ENCODE data around the gene CELF1.

The CELF1 gene

DNA sequence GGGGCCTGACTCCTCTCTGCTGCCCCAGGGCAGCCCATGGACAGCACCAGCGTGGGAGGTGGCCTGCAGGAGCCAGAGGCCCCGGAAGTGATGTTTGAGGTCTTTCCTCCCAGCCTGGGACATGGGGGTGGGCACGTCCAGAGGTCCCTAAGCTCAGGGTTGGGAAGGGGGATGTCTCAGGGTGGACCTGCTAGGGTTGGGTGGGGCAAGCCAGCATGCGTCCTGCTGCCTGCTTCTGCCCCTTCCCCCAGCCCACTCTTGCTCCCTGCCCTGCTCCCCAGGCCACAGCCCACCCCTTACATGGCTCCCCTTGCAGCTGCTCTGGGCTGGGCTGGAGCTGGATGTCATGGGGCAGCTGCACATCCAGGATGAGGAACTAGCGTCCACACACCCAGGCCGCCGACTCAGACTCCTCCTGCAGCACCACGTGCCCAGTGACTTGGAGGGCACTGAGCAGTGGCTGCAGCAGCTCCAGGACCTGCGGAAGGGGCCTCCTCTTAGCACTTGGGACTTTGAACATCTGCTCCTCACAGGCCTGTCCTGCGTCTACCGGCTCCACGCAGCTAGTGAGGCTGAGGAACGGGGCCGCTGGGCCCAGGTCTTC lies 34.9 kb upstream of the CELF1 start:
- TF ChIP-seq, protein P1, sequence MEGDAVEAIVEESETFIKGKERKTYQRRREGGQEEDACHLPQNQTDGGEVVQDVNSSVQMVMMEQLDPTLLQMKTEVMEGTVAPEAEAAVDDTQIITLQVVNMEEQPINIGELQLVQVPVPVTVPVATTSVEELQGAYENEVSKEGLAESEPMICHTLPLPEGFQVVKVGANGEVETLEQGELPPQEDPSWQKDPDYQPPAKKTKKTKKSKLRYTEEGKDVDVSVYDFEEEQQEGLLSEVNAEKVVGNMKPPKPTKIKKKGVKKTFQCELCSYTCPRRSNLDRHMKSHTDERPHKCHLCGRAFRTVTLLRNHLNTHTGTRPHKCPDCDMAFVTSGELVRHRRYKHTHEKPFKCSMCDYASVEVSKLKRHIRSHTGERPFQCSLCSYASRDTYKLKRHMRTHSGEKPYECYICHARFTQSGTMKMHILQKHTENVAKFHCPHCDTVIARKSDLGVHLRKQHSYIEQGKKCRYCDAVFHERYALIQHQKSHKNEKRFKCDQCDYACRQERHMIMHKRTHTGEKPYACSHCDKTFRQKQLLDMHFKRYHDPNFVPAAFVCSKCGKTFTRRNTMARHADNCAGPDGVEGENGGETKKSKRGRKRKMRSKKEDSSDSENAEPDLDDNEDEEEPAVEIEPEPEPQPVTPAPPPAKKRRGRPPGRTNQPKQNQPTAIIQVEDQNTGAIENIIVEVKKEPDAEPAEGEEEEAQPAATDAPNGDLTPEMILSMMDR (IDR thresholded peaks at IDR 0.05; ENCODE audit: insufficient read depth, low read length, poor library complexity, severe bottlenecking), result no peak
- TF ChIP-seq EZH2phosphoT487 (conservative IDR thresholded peaks at IDR 0.05; ENCODE audit: low read length), result no peak
- Histone ChIP-seq H3K4me3 (ENCODE audit: insufficient read depth, low read length, poor library complexity, severe bottlenecking) (no peak overlapping the region), H3F3A (ENCODE audit: insufficient read depth) (no peaks in the 10 kb centered on the region), H3K27ac (ENCODE audit: low read depth, low read length) (no peak overlapping the region), H3K79me2 (ENCODE audit: insufficient read depth, low read length) (no peaks in the 10 kb centered on the region), H3K36me3 (ENCODE audit: low read length) (no peaks in the 10 kb centered on the region), H3K27me3 (ENCODE audit: low read length) (no peaks in the 10 kb centered on the region), H3K4me2 (ENCODE audit: low read depth, low read length, poor library complexity, severe bottlenecking) (no peak overlapping the region), H2AFZ (ENCODE audit: low read depth, low read length, severe bottlenecking) (no peak overlapping the region), H3K9me2 (replicated peaks; ENCODE audit: insufficient read depth, low read length) (no peaks in the 10 kb centered on the region), H4K20me1 (ENCODE audit: low read depth, low read length) (no peaks in the 10 kb centered on the region), H3K9me3 (ENCODE audit: insufficient read depth, low read length) (no peaks in the 10 kb centered on the region), H3K9ac (ENCODE audit: low read length) (no peak overlapping the region)

DNA sequence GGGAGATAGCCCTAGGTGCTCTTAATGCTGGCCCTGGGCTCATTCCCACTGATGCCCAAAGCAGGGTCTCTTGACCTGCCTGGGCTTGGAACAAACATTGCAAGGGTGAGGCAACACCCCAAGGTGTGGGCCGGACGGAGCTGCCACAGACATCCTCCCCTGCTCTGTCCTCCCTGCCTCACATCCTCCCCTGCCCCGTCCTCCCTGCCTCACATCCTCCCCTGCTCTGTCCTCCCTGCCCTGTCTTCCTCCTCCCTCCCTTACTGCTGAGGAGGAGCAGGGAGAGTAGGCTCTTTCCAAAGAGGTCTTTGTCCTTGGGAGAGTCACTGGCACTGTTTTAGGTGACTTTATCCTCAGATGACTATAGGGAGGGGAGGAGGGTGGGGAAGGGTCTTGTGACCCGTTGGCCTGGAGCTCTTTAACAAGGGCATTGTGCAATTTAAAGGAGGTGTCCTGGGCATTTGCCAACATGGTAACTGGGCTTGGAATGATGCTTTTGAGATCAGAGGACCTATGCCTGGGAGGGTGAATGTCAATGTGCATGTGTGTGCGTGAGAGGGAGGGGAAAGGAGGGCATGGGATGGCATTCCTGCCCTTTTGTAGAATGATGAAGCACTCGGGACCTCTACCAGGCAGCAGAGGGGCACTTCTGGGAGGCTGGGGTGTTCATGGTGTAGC lies 34.2 kb upstream of the CELF1 start:
- Histone ChIP-seq H3K36me3 (ENCODE audit: low read length) (no peaks in the 10 kb centered on the region), H3K9me3 (ENCODE audit: insufficient read depth, low read length) (no peaks in the 10 kb centered on the region), H3K79me2 (ENCODE audit: insufficient read depth, low read length) (no peaks in the 10 kb centered on the region), H3K9me2 (replicated peaks; ENCODE audit: insufficient read depth, low read length) (no peaks in the 10 kb centered on the region), H3K9ac (ENCODE audit: low read length) (no peak overlapping the region), H3K27me3 (ENCODE audit: low read length) (no peaks in the 10 kb centered on the region), H3K27ac (ENCODE audit: low read depth, low read length) (no peak overlapping the region), H2AFZ (ENCODE audit: low read depth, low read length, severe bottlenecking) (no peak overlapping the region), H3K4me2 (ENCODE audit: low read depth, low read length, poor library complexity, severe bottlenecking) (no peak overlapping the region), H3F3A (ENCODE audit: insufficient read depth) (no peaks in the 10 kb centered on the region), H4K20me1 (ENCODE audit: low read depth, low read length) (no peaks in the 10 kb centered on the region), H3K4me3 (ENCODE audit: insufficient read depth, low read length, poor library complexity, severe bottlenecking) (no peak overlapping the region)
- TF ChIP-seq, protein P1 (IDR thresholded peaks at IDR 0.05; ENCODE audit: insufficient read depth, low read length, poor library complexity, severe bottlenecking), result no peak
- no peak for TF ChIP-seq EZH2phosphoT487 (conservative IDR thresholded peaks at IDR 0.05; ENCODE audit: low read length)

DNA sequence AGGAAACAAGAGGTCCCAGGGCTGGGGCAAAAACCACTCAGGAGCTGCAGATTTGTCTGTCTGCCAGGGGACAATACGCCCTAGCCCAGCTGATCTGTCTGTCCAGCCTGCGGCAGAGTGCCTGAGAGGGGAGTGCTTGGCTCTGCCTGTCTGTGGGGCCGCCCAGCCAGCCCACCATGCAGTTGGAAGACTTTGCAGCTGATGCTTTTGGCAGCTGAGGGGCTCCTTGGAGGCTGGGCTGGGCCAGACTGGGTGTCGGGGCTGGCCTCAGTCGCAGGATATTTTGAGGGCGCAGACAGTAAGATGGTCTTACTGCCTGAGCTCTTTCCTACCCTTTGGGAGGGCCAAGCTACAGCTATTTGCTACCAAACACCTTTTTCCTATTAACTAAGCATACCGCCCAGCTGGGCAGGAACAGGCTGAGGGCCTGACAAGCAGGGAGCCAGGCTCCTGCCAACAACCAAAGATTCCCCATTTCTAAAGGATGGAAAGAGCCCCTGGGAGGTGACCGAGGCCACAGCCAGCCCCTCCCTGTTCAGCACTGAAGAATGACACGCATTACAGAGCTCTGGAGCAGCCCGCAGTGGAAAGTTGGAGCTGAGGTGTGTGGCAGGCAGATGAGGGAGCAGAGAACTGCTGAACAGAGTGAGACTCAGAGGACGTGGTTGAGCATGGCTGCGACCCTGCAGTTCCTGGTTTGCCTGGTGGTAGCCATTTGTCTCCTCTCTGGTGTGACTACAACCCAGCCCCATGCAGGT lies 33.3 kb upstream of the CELF1 start, which contains the start of gene FAM180B:
Gene FAM180B (plus strand): TSS at position 581 of the 758 bp plus-strand sequence. CDS start 91 bp downstream, at position 672.
- Histone ChIP-seq H3F3A (ENCODE audit: insufficient read depth) (no peaks in the 10 kb centered on the region), H3K36me3 (ENCODE audit: low read length) (0 out of 2 replicates have a peak, but pooled peaks cover 5% of the 10 kb centered on the region), H3K27ac (ENCODE audit: low read depth, low read length) (no peak within 1 kb of the TSS), H3K4me2 (ENCODE audit: low read depth, low read length, poor library complexity, severe bottlenecking) (no peak within 1 kb of the TSS), H3K79me2 (ENCODE audit: insufficient read depth, low read length) (no peaks in the 10 kb centered on the region), H3K9me2 (replicated peaks; ENCODE audit: insufficient read depth, low read length) (no peaks in the 10 kb centered on the region), H3K4me3 (ENCODE audit: insufficient read depth, low read length, poor library complexity, severe bottlenecking) (no peak within 1 kb of the TSS), H3K9ac (ENCODE audit: low read length) (no peak within 1 kb of the TSS), H3K27me3 (ENCODE audit: low read length) (no peaks in the 10 kb centered on the region), H3K9me3 (ENCODE audit: insufficient read depth, low read length) (no peaks in the 10 kb centered on the region), H4K20me1 (ENCODE audit: low read depth, low read length) (no peaks in the 10 kb centered on the region), H2AFZ (ENCODE audit: low read depth, low read length, severe bottlenecking) (no peak within 1 kb of the TSS)
- no peak for TF ChIP-seq EZH2phosphoT487 (conservative IDR thresholded peaks at IDR 0.05; ENCODE audit: low read length)
- TF ChIP-seq, protein P1 (IDR thresholded peaks at IDR 0.05; ENCODE audit: insufficient read depth, low read length, poor library complexity, severe bottlenecking), result no peak
